ENCODE data around the gene QKI. TPM values are rescaled to one million over a fixed set of nuclear protein-coding genes. Genes with fewer than 3 reads are reported as not detected.

The QKI gene
- total and polyA plus RNA-seq, 10 of the 15 experiments (the other 5 are each of a cell fraction or from before 2014, with no cell fraction given) = 4.7 to 72.5 (median 38.9) TPM

DNA sequence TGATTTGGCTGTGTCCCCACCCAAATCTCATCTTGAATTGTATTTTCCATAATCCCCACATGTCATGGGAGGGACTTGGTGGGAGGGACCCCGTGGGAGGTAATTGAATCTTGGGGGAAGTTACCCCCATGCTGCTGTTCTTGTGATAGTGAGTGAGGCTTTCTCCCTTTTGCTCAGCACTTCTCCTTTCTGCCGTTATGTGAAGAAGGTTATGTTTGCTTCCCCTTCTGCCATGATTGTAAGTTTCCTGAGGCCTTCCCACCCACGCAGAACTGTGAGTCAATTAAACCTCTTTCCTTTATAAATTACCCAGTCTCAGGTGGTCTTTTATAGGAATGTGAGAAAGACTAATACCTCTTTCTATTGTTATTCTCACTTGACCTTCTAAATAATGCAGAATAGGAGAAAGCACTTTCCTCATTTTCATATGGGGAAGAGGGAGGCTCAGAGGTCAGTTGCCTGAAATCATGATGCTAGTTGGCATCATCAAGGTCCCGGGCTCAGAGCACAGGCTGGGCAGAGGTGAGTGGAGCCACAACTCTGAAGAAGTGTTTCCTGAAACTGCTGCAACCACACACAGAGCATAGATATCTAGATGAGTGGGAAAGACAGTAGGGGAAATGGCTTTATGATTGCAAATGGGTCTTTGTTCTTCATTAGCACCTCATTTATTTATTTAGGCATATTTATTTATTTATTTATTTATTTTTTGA lies 191.0 kb downstream of the QKI start:
- Histone ChIP-seq H3K27ac (ENCODE audit: control insufficient read depth, insufficient read depth) (no peak overlapping the region), H4K20me1 (ENCODE audit: control insufficient read depth, insufficient read depth) (no peaks in the 10 kb centered on the region), H3K4me1 (ENCODE audit: control insufficient read depth, insufficient read depth, low read length) (no peaks in the 10 kb centered on the region), H2AFZ (ENCODE audit: control insufficient read depth, low read depth, low read length) (no peak overlapping the region), H3K36me3 (ENCODE audit: control insufficient read depth in 2 of 2, insufficient read depth in 2 of 2, low read length in 1 of 2) (no peaks in the 10 kb centered on the region), H3K9me3 (replicated peaks; ENCODE audit: control insufficient read depth, insufficient read depth, low read length) (peaks cover 8% of the 10 kb centered on the region; the same call in 2 of the 3 replicates), H3K9ac (ENCODE audit: control insufficient read depth, insufficient read depth, low read length) (no peak overlapping the region), H3K27me3 (replicated peaks in 1 of 2; ENCODE audit: control insufficient read depth in 2 of 2, insufficient read depth in 2 of 2, low read length in 1 of 2) (no peaks in the 10 kb centered on the region), H3K79me2 (ENCODE audit: control insufficient read depth, insufficient read depth, low read length) (no peaks in the 10 kb centered on the region), H3K4me2 (ENCODE audit: control insufficient read depth, insufficient read depth) (no peak overlapping the region), H3K4me3 (no peak overlapping the region)
- ChIA-PET CTCF (no interaction called here), POLR2A (no interaction called here), RAD21 (ENCODE audit: unreplicated experiment) (no interaction called here), SMC1A (ENCODE audit: uncharacterized antibody, unreplicated experiment) (no interaction called here)
- in situ Hi-C loops (cut with MboI) = no loop called here
- DNase-seq (ENCODE audit: low read depth, low spot score) (no peak), FAIRE-seq (no peak), ATAC-seq (no peak)
- WGBS (ENCODE audit: insufficient coverage, insufficient replicate concordance, low lambda C conversion rate, missing lambda C conversion rate) = 0% methylated on average over 4 of the region's 4 CpGs
- intact Hi-C loops (cut with micrococcal nuclease; ENCODE audit: unreplicated experiment) = no loop called here
- BruUV-seq (replicated peaks) = no TSS peak
- TF ChIP-seq SP1 (IDR thresholded peaks at IDR 0.05; ENCODE audit: low read depth, low read length) = no peak
- TF ChIP-seq, protein P1, sequence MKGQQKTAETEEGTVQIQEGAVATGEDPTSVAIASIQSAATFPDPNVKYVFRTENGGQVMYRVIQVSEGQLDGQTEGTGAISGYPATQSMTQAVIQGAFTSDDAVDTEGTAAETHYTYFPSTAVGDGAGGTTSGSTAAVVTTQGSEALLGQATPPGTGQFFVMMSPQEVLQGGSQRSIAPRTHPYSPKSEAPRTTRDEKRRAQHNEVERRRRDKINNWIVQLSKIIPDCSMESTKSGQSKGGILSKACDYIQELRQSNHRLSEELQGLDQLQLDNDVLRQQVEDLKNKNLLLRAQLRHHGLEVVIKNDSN (IDR thresholded peaks at IDR 0.05; ENCODE audit: borderline replicate concordance, extremely low read length, insufficient read depth, low read depth, low read length) = no peak
- TF ChIP-seq, protein P2, sequence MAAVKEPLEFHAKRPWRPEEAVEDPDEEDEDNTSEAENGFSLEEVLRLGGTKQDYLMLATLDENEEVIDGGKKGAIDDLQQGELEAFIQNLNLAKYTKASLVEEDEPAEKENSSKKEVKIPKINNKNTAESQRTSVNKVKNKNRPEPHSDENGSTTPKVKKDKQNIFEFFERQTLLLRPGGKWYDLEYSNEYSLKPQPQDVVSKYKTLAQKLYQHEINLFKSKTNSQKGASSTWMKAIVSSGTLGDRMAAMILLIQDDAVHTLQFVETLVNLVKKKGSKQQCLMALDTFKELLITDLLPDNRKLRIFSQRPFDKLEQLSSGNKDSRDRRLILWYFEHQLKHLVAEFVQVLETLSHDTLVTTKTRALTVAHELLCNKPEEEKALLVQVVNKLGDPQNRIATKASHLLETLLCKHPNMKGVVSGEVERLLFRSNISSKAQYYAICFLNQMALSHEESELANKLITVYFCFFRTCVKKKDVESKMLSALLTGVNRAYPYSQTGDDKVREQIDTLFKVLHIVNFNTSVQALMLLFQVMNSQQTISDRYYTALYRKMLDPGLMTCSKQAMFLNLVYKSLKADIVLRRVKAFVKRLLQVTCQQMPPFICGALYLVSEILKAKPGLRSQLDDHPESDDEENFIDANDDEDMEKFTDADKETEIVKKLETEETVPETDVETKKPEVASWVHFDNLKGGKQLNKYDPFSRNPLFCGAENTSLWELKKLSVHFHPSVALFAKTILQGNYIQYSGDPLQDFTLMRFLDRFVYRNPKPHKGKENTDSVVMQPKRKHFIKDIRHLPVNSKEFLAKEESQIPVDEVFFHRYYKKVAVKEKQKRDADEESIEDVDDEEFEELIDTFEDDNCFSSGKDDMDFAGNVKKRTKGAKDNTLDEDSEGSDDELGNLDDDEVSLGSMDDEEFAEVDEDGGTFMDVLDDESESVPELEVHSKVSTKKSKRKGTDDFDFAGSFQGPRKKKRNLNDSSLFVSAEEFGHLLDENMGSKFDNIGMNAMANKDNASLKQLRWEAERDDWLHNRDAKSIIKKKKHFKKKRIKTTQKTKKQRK (IDR thresholded peaks at IDR 0.05; ENCODE audit: low read depth, low read length) = no peak
- TF ChIP-seq, protein P3, sequence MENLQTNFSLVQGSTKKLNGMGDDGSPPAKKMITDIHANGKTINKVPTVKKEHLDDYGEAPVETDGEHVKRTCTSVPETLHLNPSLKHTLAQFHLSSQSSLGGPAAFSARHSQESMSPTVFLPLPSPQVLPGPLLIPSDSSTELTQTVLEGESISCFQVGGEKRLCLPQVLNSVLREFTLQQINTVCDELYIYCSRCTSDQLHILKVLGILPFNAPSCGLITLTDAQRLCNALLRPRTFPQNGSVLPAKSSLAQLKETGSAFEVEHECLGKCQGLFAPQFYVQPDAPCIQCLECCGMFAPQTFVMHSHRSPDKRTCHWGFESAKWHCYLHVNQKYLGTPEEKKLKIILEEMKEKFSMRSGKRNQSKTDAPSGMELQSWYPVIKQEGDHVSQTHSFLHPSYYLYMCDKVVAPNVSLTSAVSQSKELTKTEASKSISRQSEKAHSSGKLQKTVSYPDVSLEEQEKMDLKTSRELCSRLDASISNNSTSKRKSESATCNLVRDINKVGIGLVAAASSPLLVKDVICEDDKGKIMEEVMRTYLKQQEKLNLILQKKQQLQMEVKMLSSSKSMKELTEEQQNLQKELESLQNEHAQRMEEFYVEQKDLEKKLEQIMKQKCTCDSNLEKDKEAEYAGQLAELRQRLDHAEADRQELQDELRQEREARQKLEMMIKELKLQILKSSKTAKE (IDR thresholded peaks at IDR 0.05; ENCODE audit: low read depth, poor library complexity, severe bottlenecking) = no peak
- no peak for TF ChIP-seq MTA2 (IDR thresholded peaks at IDR 0.05; ENCODE audit: low read depth)
- TF ChIP-seq CREM (IDR thresholded peaks at IDR 0.05; ENCODE audit: low read depth) = no peak
- TF ChIP-seq RB1 (IDR thresholded peaks at IDR 0.05; ENCODE audit: borderline replicate concordance) = no peak
- TF ChIP-seq, protein P4, sequence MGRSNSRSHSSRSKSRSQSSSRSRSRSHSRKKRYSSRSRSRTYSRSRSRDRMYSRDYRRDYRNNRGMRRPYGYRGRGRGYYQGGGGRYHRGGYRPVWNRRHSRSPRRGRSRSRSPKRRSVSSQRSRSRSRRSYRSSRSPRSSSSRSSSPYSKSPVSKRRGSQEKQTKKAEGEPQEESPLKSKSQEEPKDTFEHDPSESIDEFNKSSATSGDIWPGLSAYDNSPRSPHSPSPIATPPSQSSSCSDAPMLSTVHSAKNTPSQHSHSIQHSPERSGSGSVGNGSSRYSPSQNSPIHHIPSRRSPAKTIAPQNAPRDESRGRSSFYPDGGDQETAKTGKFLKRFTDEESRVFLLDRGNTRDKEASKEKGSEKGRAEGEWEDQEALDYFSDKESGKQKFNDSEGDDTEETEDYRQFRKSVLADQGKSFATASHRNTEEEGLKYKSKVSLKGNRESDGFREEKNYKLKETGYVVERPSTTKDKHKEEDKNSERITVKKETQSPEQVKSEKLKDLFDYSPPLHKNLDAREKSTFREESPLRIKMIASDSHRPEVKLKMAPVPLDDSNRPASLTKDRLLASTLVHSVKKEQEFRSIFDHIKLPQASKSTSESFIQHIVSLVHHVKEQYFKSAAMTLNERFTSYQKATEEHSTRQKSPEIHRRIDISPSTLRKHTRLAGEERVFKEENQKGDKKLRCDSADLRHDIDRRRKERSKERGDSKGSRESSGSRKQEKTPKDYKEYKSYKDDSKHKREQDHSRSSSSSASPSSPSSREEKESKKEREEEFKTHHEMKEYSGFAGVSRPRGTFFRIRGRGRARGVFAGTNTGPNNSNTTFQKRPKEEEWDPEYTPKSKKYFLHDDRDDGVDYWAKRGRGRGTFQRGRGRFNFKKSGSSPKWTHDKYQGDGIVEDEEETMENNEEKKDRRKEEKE (IDR thresholded peaks at IDR 0.05) = no peak
- TF ChIP-seq, protein P5, sequence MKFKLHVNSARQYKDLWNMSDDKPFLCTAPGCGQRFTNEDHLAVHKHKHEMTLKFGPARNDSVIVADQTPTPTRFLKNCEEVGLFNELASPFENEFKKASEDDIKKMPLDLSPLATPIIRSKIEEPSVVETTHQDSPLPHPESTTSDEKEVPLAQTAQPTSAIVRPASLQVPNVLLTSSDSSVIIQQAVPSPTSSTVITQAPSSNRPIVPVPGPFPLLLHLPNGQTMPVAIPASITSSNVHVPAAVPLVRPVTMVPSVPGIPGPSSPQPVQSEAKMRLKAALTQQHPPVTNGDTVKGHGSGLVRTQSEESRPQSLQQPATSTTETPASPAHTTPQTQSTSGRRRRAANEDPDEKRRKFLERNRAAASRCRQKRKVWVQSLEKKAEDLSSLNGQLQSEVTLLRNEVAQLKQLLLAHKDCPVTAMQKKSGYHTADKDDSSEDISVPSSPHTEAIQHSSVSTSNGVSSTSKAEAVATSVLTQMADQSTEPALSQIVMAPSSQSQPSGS (IDR thresholded peaks at IDR 0.05; ENCODE audit: low read length) = no peak
- no peak for TF ChIP-seq BHLHE40 (IDR thresholded peaks at IDR 0.05; ENCODE audit: borderline replicate concordance in 1 of 2, low read depth in 2 of 2, low read length in 1 of 2)
